HEK293 (cell line): Measurements from ENCODE around the gene PRKCA.

Source experiments
- KLF1 ChIP-seq: fragments of 450-650 bp; formaldehyde crosslinking; IDR thresholded peaks from 2 replicates; pipeline ENCODE4 v1.5.1; 2016; ENCODE audit warnings: missing biosample characterization, missing genetic modification characterization
- ZBTB7A ChIP-seq: fragments of 450-650 bp; formaldehyde crosslinking; IDR thresholded peaks from 2 replicates; pipeline ENCODE4 v1.5.1; 2016; ENCODE audit warnings: low read depth, missing biosample characterization, missing genetic modification characterization

- TF ChIP-seq ZBTB7A (tag by site-specific recombination) = no peak
- TF ChIP-seq KLF1 (tag by site-specific recombination) = no peak
Measured at GRCh38 chr17:66351033-66351432, 48.6 kb downstream of the PRKCA start.
